GM10847 (cell line): Measurements from ENCODE around the gene SGCD.

Experiments
- POLR2A ChIP-seq: IDR thresholded peaks from 2 replicates; pipeline ENCODE4 v1.6.1; 2011; ENCODE audit not compliant: insufficient read length; ENCODE audit errors: extremely low read depth

Gene SGCD

DNA sequence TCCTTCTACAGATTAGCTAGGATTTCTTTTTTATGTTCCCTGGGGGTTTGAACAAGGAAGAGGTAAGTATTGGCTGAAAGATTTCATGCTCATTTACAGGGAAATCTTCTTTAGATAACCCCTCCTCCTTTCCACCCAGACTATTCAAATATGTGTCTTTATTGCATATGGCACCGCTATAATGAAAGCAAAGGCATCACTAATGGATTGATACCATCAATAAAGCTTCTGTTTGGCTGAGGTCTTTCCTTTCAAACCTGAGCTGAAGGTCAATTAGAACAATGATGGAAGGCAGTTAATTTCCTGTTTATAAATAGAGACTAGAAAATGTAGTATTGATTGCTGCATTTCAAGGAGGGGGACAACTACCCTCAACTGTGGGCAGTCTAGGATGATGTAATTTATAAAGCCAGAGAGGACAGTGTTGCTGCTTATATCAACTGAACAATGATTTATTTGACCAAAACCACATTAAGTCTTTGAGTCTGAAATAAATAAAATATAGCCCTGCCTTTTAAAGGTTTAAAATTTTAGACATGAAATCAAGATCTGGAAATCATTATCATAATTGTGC is 132.9 kb downstream of the SGCD start:
- TF ChIP-seq POLR2A, result no peak

DNA sequence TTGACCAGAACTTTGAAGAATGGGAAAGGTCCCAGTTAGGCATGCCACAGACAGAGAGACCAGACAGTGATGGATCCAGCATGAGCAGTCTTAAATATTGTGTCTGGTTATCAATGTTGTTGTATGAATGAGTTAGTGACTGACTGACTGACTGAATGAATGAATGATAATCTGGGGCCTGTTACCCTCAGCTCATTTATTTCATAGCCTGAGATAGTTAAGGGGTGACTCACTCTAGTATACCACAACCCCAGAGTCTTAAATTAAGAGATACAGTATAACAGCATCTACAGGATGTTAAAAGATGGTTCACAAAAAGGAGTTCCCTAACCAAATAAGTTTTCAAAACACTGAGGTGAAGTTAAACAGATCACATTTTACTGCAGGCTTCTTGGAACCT is 133.5 kb downstream of the SGCD start:
- TF ChIP-seq POLR2A, result no peak

DNA sequence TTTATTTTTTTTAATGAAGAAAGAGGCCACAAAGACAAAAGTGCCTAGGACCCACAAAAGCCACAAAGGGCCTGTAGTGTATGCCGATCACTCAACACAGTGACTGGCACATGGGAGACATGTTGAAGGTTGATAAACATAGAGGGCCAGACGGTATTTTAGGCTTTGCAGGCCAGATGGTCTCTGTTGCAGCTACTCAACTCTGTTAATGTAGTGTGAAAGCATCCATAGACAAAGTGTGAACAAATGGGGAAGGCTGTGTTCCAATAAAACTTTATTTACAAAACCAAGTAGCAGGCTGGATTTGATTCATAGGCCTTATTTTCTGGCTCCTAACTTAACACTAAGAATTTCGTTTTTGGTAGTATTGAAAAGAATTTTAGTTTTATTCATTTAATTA is 139.9 kb downstream of the SGCD start:
- TF ChIP-seq POLR2A, result no peak

DNA sequence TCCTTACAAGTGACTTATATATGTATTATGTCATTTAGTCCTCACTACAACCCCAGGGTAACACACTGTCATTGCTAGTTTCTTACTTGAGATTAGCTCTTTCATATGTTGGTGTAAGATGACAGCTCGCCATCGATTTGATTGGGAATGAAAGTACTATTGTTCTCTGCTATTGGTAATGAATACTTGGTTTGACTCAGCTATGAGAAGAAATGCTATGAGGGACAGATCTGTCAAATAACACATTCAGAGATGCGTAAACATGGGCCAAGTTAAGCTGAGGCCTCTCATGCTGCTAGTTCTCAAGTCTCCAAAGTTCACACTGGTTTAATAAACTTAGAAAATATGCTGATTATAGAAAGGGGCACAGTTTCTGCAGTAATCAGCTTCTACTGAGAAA is 142.7 kb downstream of the SGCD start:
- TF ChIP-seq POLR2A, result no peak

DNA sequence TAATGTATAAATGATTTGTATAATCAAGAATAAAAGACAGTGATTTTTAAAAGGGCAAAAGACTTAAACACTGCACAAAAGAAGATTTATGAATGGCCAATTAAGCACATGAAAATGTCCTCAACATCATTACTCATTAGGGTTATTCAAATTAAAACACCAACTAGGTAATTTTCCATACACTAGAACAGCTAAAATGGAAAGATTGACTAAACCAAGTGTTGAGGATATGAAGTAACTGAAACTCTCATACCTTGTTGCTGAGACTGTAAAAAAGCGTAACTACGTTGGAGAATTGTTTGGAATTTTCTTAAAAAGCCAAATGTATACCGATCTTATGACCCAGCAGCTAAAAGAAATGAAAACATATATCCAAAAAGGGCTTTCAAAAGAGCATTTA is 144.9 kb downstream of the SGCD start:
- no peak for TF ChIP-seq POLR2A

DNA sequence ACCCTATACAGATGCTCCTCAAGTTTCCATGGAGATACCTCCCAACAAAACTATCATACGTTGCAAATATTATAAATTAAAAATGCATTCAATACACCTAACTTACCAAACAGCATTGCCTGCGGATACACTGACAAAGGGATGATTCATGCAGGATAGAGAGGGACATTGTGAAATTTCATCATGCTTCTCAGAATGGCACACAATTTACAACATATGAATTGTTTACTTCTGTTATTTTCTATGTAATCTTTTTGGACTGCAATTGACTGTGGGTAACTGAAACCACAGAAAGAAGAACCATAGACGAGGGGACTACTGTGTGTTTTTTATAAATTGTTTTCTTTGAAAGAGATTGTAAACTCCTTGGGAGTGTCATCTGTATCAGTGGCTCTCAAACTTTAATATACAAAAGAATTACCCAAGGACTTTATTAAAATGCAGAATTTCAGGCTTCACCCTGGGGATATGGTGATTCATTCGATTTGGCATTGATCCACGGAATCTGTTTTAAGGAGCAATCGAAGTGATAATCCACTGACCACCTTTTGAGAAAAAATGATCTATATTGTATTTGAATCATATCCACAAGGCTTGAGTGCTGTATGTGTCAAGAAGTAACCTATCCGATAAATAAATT is 146.4 kb downstream of the SGCD start:
- TF ChIP-seq POLR2A, result no peak

DNA sequence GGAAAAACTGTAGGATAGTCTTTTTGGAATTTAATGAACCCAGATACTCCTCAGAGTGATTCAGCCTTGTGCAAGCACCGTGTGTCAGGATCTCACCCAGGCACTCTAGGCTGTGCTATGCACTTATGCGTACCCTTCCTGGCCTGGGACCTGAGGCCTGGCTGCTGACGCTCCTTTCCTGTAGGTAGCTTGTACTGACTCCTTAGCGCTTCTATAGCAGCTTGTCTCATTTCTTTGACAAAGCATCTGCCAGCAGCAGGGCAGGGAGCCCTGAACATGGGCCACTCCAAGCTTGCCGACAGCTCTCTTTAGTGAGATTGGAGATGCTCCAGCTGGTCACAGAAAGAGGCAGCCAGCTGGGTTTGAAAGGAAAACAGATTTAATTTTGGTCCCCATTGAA is 147.3 kb downstream of the SGCD start:
- no peak for TF ChIP-seq POLR2A

DNA sequence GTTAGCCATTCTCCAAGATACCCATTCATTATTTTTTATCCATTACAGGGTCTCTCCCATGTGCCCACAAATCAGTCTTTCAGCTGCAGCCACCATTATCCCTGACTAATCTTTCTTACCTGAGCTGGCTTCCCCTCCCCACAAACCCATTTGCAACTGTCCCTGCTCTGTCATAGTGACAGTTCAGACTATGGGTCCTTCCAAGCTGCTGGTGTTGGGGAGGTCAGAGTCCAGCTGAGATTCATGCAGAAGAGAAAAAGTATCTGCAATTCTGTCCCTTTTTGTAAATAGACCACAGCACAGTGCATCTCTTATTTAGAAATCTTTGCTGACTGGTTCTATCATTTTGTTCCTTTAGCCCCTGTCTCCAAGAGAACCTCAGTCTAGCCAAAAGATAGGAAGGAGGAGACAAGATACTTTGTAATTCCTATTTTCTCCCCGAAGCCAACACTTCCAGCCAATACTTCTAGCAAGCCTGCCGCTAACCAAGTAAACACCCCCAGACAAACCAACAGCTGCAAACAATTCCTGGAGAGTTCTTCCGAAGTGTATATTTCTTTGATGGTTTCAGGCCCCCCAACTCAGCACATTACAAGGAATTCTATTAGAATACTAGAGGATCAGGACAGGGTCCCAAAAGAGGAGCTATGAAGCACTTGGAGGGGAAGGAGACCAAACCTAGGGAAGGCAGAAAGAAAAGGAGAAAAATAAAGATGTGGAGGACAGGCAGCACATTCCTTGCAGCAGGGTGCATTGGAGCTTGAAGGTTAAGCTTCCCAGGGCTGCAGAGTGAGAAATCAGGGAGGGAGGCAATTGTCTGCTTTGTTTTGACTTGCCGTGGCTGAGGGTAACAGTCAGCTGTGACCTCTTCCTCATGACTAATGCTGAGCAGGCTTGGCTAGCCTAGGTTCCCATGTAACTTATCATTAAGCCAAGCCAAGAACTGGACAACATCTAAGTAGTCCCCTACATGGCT is 148.5 kb downstream of the SGCD start:
- TF ChIP-seq POLR2A, result no peak

DNA sequence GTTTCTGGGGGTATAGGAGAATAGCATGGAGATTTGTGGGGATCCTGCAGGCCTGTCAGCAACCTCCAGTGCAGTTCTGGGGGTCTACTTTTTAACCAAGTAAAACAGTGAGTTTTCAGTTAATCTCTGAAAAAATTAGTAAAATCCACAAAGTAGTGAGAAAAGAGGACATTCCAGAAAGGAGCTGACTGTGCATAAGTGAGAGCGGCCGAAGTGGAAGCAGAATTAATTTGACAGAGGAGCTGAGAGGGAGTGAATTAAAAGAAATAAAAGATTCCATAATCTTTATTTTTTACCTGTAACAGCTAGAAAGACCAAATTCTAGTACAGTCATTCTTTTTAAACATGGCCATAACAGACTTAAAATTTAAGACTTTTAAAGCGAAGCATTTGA is 149.2 kb downstream of the SGCD start:
- TF ChIP-seq POLR2A, result no peak

DNA sequence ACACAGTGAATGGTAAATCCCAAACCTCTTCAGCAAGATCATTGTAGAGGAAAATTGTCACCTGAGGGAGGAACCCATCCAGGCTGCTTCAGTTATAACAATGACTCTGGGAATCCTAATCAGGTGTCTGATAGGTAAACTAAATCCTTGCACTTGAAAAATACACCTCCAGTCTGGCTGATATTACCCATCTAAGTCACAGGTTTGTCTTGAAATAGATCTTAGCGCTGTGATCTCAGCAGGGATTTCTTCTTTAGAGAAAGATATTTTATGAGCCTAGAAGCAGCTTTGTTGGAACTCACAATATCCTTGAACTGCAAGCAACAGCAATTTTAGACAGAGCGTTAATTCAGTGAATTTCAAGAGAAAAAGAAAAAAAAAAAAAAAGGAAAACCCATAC is 149.7 kb downstream of the SGCD start:
- no peak for TF ChIP-seq POLR2A

DNA sequence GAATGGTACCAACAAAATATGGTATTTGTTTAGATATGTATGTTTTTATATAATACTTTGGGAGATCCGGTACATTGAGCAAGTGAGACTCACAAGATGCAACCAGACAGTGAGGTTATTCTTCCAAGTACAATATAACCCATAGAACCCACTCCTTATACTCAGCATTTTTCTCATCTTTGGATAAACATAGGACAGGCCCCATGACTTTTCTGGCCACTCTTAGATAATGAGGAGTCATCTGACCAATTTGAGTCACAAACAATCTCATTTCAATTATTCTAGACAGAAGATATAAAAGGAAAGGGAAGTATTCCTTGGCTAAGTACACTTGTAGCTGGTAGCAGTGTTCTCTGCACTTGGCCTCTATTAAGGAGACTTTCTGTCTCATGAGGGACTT is 150.2 kb downstream of the SGCD start:
- TF ChIP-seq POLR2A, result no peak

DNA sequence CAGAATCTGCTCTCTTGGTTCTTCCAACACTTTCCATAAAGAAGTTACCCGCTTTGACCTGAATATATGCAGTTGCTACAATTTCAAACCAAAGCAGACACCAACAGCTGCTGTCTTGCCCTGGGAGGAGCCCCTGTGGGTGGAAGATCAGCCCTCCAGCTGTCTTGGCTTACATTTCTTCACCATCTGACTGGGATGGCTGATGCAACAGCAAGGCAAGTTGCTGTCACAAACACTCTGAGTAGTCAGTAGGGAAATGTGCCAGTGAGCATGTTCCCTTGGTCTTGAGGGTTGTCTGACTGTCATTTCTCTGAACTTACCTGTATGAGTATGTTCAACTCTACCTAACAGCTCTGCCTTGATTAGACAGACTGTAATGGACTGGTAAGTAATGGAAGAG is 152.9 kb downstream of the SGCD start:
- TF ChIP-seq POLR2A, result no peak

DNA sequence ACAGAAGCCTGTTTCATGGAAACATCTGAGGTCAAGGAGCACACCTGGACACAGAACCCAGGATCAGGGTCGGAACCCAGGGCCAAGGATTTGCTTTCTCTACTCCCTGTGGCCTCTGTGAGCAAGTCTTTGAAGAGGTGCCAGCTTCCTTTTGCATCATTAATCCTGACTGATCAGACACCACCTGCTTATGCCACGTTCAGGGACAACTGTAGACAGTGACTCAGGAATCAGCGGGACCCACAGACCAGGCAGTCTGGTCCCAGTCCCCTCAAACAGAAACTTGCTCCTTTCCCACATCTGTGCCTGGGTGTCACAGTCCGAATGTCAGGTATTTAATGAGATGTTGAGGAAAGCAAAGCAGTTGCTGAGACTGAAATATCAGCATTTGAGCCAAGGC is 154.8 kb downstream of the SGCD start:
- no peak for TF ChIP-seq POLR2A

DNA sequence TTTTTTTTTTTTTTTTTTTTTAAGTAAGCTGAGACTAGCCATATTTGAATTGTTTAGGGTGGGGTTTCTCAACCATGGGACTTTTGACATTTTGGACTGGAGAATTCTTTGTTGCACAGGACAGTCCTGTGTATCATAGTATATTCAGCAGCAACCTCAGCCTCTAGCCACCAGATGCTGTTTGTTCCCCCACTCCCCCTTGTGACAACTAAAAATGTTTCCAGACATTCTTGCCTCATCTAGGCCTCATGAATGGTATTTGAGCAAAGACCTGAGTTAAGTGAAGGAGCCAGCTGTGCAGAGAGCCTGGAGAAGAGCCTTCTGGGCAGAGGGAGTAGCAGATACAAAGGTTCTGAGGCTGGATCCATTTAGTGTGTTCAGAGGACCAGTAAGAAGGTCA is 155.9 kb downstream of the SGCD start:
- TF ChIP-seq POLR2A, result no peak

DNA sequence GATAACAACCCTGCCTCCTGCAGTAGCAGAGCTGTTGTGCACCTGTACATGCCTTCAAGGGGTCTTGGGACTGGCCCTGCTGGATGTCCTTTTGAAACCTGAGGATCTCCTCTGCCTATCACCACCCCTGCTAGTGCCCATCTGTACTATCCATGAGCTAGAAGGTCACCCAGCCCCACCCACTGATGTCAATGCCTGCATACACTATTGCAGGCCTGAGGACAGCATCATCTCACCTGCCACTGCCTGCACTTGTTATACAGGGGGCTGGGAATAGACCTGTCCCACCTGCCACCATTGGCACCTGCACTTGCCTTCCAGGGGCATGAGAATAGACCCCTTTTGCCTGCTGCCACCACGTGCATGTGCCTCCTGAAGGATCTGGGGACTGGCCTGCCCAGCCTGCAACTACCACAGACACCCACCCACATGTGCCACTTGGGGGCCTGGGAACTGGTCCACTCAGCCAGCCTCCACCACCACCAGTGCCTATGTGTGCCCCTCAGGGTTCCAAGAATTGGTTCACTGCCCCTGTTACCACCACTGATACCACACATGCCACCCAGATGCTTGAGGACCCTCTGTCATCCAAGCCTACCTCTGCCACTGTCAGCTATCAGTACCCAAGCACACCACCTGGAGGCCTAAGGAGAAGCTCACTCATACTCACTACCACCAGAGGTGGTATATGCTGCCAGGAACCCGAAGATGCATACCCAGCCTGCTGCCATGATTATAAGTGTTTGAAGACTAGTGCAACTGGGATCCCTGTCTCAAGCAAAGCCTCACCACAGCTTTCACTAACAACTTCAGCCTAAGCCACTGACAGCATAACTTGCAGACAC is 159.7 kb downstream of the SGCD start:
- TF ChIP-seq POLR2A, result no peak

DNA sequence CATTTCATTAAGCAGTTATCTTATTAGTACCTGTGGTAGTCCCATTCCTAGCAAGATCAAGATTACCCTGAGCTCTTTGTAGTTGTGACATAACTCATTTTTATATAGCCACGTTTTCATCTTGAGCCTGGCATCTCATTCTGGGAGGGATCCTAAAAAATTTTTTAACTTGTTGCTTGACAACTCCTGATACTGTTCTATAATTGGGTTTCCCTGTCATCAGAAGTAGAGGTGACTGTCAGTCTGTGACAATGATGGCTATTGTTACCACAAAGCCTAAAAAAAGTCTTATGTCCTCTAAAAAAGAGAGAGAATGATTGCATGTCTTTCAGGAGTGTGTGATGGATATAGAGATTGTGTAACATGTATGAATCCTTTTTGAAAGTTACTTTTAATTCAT is 164.8 kb downstream of the SGCD start:
- TF ChIP-seq POLR2A, result no peak

DNA sequence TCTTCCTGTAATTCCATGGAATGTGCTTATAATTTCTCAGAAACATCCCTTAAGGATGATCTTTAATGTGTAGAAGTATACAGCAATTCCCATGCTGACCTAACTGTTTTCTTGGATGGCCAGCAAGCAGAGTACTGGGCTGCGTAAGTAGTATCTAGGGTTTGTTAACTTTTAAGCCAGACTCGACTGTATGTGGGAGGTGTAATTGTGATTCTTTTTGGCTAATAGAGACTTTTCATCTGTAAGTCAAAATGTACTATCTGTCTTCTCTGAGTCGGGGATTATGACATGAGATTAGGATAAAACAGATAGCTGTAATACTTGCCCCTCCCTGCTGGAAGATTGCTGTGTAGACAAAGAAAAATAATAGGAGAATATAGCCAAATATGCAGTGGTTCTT is 169.3 kb downstream of the SGCD start:
- TF ChIP-seq POLR2A, result no peak
